GM19099 (cell line): ENCODE results near the gene USP20.

ENCODE experiments used
- POLR2A ChIP-seq: IDR thresholded peaks from 3 replicates; pipeline ENCODE4 v1.6.1; 2011; ENCODE audit warnings: low read depth; ENCODE audit not compliant: insufficient read length; ENCODE audit errors: extremely low read depth

USP20 gene

GRCh38 chr9:129901993-129902739, 66.9 kb downstream of the USP20 start:
- no peak for TF ChIP-seq POLR2A

- TF ChIP-seq POLR2A, result no peak
Observed at GRCh38 chr9:129902740-129903134, 67.5 kb downstream of the USP20 start.

GRCh38 chr9:129904734-129905133, 69.5 kb downstream of the USP20 start:
- peak; percentile 8 for TF ChIP-seq POLR2A

GRCh38 chr9:129906298-129906697, 71.0 kb downstream of the USP20 start:
- no peak for TF ChIP-seq POLR2A

GRCh38 chr9:129907201-129907600, 71.9 kb downstream of the USP20 start:
- TF ChIP-seq POLR2A, result no peak

GRCh38 chr9:129908906-129909305, 73.6 kb downstream of the USP20 start:
- TF ChIP-seq POLR2A, result no peak

GRCh38 chr9:129909851-129910250, 74.6 kb downstream of the USP20 start:
- no peak for TF ChIP-seq POLR2A

- no peak for TF ChIP-seq POLR2A
Observed at GRCh38 chr9:129910628-129911567, 75.6 kb downstream of the USP20 start.

GRCh38 chr9:129914051-129914450, 78.8 kb downstream of the USP20 start:
- TF ChIP-seq POLR2A, result no peak

- TF ChIP-seq POLR2A, result no peak
Observed at GRCh38 chr9:129916707-129917106, 81.4 kb downstream of the USP20 start.

GRCh38 chr9:129918296-129918950, 83.2 kb downstream of the USP20 start:
- TF ChIP-seq POLR2A, result peak; percentile 10

GRCh38 chr9:129919277-129919676, 84.0 kb downstream of the USP20 start:
- TF ChIP-seq POLR2A, result no peak

- TF ChIP-seq POLR2A, result no peak
Observed at GRCh38 chr9:129919841-129920240, 84.6 kb downstream of the USP20 start.

GRCh38 chr9:129921905-129922304, 86.6 kb downstream of the USP20 start:
- no peak for TF ChIP-seq POLR2A

- no peak for TF ChIP-seq POLR2A
Observed at GRCh38 chr9:129923589-129923988, 88.3 kb downstream of the USP20 start.
